Measurements from ENCODE around the gene FAM81B.

The FAM81B gene

GRCh38 chr5:95454536-95454935 is 63.4 kb downstream of the FAM81B start:
- Mint-ChIP-seq H3K27ac (no peak overlapping the region), H3K4me1 (ENCODE audit: low read depth) (no peaks in the 10 kb centered on the region), H3K4me3 (no peak overlapping the region), H3K36me3 (ENCODE audit: low read depth) (peaks cover under 1% of the 10 kb centered on the region), H3K27me3 (no peaks in the 10 kb centered on the region), H3K9me3 (no peaks in the 10 kb centered on the region)
- intact Hi-C loops (cut with micrococcal nuclease) = no loop called here

GRCh38 chr5:95460665-95461064 is 69.5 kb downstream of the FAM81B start:
- intact Hi-C loops (cut with micrococcal nuclease) = no loop called here
- no peak overlapping the region for H3K27ac Mint-ChIP-seq
- no peak overlapping the region for H3K4me3 Mint-ChIP-seq
- H3K4me1 Mint-ChIP-seq (ENCODE audit: low read depth) = no peaks in the 10 kb centered on the region
- H3K36me3 Mint-ChIP-seq (ENCODE audit: low read depth) = peaks cover 22% of the 10 kb centered on the region
- H3K9me3 Mint-ChIP-seq = no peaks in the 10 kb centered on the region
- H3K27me3 Mint-ChIP-seq = no peaks in the 10 kb centered on the region

- H3K27ac Mint-ChIP-seq = no peak overlapping the region
- H3K4me3 Mint-ChIP-seq = no peak overlapping the region
- H3K4me1 Mint-ChIP-seq (ENCODE audit: low read depth) = no peaks in the 10 kb centered on the region
- peaks cover 7% of the 10 kb centered on the region for H3K9me3 Mint-ChIP-seq
- H3K36me3 Mint-ChIP-seq (ENCODE audit: low read depth) = peaks cover 43% of the 10 kb centered on the region
- intact Hi-C loops (cut with micrococcal nuclease) = no loop called here
- no peaks in the 10 kb centered on the region for H3K27me3 Mint-ChIP-seq
Observed at GRCh38 chr5:95471487-95471886, 80.3 kb downstream of the FAM81B start.

- intact Hi-C loops (cut with micrococcal nuclease) = no loop called here
- Mint-ChIP-seq H3K27ac (no peak overlapping the region), H3K27me3 (no peaks in the 10 kb centered on the region), H3K36me3 (ENCODE audit: low read depth) (peaks cover 42% of the 10 kb centered on the region), H3K9me3 (peaks cover 7% of the 10 kb centered on the region), H3K4me3 (no peak overlapping the region), H3K4me1 (ENCODE audit: low read depth) (no peaks in the 10 kb centered on the region)
Observed at GRCh38 chr5:95471942-95472341, 80.8 kb downstream of the FAM81B start.

GRCh38 chr5:95484421-95484820 is 93.3 kb downstream of the FAM81B start:
- Mint-ChIP-seq H3K4me3 (no peak overlapping the region), H3K36me3 (ENCODE audit: low read depth) (peaks cover 83% of the 10 kb centered on the region), H3K4me1 (ENCODE audit: low read depth) (no peaks in the 10 kb centered on the region), H3K27me3 (no peaks in the 10 kb centered on the region), H3K9me3 (peaks cover 35% of the 10 kb centered on the region), H3K27ac (no peak overlapping the region)
- intact Hi-C loops (cut with micrococcal nuclease) = no loop called here

GRCh38 chr5:95486191-95486590 is 95.0 kb downstream of the FAM81B start:
- intact Hi-C loops (cut with micrococcal nuclease) = no loop called here
- H3K36me3 Mint-ChIP-seq (ENCODE audit: low read depth) = peaks cover 89% of the 10 kb centered on the region
- no peak overlapping the region for H3K4me3 Mint-ChIP-seq
- H3K9me3 Mint-ChIP-seq = peaks cover 33% of the 10 kb centered on the region
- H3K4me1 Mint-ChIP-seq (ENCODE audit: low read depth) = no peaks in the 10 kb centered on the region
- no peaks in the 10 kb centered on the region for H3K27me3 Mint-ChIP-seq
- H3K27ac Mint-ChIP-seq = no peak overlapping the region

GRCh38 chr5:95487880-95488279 is 96.7 kb downstream of the FAM81B start:
- intact Hi-C loops (cut with micrococcal nuclease) = no loop called here
- H3K4me1 Mint-ChIP-seq (ENCODE audit: low read depth) = no peaks in the 10 kb centered on the region
- H3K27me3 Mint-ChIP-seq = no peaks in the 10 kb centered on the region
- peaks cover 87% of the 10 kb centered on the region for H3K36me3 Mint-ChIP-seq (ENCODE audit: low read depth)
- peaks cover 27% of the 10 kb centered on the region for H3K9me3 Mint-ChIP-seq
- no peak overlapping the region for H3K27ac Mint-ChIP-seq
- no peak overlapping the region for H3K4me3 Mint-ChIP-seq
